ENCODE results near the gene C19orf67.

DNA sequence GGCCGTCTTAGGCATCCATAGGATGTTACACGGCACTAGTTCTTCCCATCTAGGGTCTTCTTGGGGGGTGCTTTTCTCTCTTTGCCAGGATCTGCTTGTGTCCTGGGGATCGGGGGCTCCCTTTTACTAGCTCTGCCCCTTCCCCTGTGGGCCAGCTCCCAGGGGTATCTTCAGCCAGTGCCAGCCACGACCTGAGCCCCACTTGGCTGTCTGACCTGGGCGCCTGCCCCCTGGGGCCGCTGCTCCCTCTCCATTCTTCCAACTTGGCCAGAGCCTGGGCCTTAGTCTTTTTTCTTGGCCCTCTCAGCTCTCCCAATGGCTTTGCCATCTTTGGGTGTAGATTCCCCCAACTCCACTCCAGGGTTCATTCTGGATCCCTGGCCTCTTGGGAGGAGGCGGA is 28.9 kb upstream of the C19orf67 start:
- TF ChIP-seq, protein P1, sequence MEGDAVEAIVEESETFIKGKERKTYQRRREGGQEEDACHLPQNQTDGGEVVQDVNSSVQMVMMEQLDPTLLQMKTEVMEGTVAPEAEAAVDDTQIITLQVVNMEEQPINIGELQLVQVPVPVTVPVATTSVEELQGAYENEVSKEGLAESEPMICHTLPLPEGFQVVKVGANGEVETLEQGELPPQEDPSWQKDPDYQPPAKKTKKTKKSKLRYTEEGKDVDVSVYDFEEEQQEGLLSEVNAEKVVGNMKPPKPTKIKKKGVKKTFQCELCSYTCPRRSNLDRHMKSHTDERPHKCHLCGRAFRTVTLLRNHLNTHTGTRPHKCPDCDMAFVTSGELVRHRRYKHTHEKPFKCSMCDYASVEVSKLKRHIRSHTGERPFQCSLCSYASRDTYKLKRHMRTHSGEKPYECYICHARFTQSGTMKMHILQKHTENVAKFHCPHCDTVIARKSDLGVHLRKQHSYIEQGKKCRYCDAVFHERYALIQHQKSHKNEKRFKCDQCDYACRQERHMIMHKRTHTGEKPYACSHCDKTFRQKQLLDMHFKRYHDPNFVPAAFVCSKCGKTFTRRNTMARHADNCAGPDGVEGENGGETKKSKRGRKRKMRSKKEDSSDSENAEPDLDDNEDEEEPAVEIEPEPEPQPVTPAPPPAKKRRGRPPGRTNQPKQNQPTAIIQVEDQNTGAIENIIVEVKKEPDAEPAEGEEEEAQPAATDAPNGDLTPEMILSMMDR (IDR thresholded peaks at IDR 0.05): no peak
- TF ChIP-seq POLR2A (IDR thresholded peaks at IDR 0.05): no peak
